Retinal pigment epithelial cell (primary cell): ENCODE results near the gene KRTAP10-2.
"Not testable (repeated sequence)": the region's sequence is repeated elsewhere in the genome, so short reads cannot be mapped to it uniquely, and the experiment has no call there.

ENCODE experiments used
- DNase-seq: peaks from one replicate; pipeline ENCODE4 v3.0.0-alpha.2; 2010; ENCODE audit warnings: low read depth
- H3K4me3 ChIP-seq: 2 replicates; pipeline ENCODE4 v1.5.1; 2011; ENCODE audit warnings: mild to moderate bottlenecking, low read length, control low read depth, moderate library complexity
- TF ChIP-seq, protein P1 (sequence below): conservative IDR thresholded peaks from 2 replicates; pipeline ENCODE4 v1.5.1; 2011; ENCODE audit warnings: low read depth, low read length, control low read depth, inconsistent platforms

Gene KRTAP10-2

DNA sequence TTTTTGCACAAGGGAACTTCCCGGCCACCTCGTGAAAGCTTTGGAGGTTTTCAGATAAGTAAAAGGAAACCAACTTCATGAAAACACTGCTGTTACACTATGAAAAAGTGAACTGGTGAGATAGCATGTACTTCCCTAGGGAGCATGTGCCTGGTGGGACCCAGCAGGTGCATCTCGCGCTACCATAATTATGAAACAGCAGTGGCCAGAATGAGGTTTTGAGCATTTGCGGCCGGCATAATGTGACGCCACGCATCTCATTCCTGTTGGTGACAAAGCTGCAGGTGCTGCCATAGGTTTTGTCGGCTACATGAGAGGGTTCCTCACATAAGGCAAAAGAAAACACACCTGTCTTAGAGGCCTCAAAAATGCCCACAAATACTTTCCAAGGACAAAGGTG is 5.6 kb upstream of the KRTAP10-2 start:
- TF ChIP-seq, protein P1, sequence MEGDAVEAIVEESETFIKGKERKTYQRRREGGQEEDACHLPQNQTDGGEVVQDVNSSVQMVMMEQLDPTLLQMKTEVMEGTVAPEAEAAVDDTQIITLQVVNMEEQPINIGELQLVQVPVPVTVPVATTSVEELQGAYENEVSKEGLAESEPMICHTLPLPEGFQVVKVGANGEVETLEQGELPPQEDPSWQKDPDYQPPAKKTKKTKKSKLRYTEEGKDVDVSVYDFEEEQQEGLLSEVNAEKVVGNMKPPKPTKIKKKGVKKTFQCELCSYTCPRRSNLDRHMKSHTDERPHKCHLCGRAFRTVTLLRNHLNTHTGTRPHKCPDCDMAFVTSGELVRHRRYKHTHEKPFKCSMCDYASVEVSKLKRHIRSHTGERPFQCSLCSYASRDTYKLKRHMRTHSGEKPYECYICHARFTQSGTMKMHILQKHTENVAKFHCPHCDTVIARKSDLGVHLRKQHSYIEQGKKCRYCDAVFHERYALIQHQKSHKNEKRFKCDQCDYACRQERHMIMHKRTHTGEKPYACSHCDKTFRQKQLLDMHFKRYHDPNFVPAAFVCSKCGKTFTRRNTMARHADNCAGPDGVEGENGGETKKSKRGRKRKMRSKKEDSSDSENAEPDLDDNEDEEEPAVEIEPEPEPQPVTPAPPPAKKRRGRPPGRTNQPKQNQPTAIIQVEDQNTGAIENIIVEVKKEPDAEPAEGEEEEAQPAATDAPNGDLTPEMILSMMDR, result no peak
- no peak overlapping the region for H3K4me3 ChIP-seq
- DNase-seq, result no peak

DNA sequence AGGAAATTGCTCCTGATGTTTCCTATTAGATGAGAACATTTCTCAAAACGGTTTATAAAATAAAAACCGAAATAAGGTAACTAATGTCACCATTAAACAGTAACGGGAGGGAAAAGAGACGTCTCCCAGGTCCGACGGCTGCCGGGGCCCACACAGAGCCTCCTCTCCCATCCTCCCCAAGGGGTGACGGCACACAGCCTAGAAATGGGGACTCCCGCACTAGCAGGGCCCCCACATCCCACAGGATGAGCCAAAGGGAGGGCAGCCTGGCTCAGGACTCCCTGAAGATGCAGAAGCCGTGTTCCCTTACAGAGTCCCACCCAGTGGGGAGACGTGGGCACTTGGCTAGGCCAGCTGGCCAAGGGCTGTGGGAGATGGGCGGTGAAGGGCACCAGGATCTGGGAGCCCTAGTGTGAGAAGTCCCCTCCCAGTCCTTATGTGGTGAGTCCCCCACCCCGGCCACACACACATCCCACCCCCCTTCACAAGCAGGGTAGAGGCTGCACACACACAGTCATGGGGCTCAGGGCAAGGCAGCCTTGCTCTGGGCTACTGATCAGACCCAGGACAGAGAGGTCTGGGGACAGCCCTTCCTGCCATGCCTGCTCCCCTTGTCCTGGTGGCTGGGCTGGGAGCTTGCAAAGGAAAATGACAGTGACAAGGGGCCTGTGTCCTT is 4.0 kb upstream of the KRTAP10-2 start:
- TF ChIP-seq, protein P1, result no peak
- H3K4me3 ChIP-seq, result no peak overlapping the region
- DNase-seq, result no peak

GRCh38 chr21:44552681-44553080 is 1.4 kb upstream of the KRTAP10-2 start:
- H3K4me3 ChIP-seq, result no peak overlapping the region
- TF ChIP-seq, protein P1, result no peak
- DNase-seq, result no peak

- TF ChIP-seq, protein P1, result no peak
- no peak for DNase-seq
- no peak overlapping the region for H3K4me3 ChIP-seq
These were observed 831 bp upstream of the KRTAP10-2 start for GRCh38 chr21:44552136-44552535.

DNA sequence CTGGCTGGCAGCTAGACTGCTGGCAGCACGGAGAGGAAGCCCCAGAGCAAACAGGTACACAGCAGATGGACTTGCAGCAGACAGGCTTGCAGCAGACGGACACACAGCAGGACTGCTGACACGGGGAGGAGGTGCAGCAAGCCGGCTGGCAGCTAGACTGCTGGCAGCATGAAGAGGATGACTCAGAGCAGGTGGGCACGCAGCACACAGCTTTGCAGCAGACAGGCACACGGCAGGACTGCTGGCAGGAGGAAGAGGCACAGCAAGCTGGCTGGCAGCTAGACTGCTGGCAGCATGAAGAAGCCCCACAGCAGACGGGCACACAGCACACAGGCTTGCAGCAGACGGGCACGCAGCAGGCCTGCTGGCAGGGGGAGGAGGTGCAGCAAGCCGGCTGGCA is 498 bp downstream of the KRTAP10-2 start:
- no peak overlapping the region for H3K4me3 ChIP-seq
- DNase-seq, result no peak
- TF ChIP-seq, protein P1, result no peak

DNA sequence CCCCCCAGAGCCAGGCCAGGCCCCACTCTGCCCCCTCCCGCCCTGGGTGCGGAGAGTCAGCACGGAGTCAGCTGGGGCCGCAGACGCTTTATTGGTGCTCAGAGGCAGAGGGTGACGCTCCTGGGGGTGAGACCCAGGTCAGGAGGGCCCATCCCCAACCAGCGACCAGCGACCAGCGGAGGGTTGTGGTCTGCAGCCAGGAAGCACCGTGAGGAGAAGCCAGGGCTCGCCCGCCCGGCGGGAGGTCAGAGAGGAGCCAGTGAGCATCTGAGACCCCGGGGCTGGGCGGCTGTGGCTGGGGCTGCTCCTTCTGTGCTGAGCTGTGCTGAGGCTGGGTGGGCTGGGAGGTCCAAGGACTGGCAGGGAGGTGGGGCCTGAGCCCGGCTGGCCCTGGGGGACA is 1.0 kb downstream of the KRTAP10-2 start:
- H3K4me3 ChIP-seq, DNase-seq: not testable (repeated sequence)

- no peak for DNase-seq
- TF ChIP-seq, protein P1, result no peak
- no peak overlapping the region for H3K4me3 ChIP-seq
These were observed 1.6 kb downstream of the KRTAP10-2 start for GRCh38 chr21:44549525-44550211.
